ENCODE data around the gene SNRNP48.

DNA sequence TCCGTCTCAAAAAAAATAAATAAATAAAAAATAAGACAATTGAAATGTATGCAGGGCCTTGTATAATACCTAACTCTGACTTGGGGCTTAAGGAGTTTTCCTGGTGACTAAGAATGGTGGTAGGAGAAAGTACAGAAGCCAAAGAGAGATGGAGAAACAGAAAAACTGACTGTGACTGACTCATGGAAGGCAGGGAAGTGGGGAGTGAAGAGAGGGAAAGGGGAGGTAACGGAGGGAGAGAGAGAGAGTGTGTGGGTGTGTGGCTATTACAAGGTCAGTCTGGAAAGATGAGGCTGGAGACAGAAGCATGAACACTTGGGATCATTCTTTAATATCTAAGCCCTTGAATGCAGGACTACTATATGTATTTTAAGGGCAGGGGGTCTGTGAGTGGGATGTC lies 38.5 kb downstream of the SNRNP48 start:
- TF ChIP-seq RFX5 (IDR thresholded peaks at IDR 0.05; ENCODE audit: low read depth, low read length) (no peak), SMC3 (IDR thresholded peaks at IDR 0.05; ENCODE audit: low read depth, low read length) (no peak)
- TF ChIP-seq, protein P1, sequence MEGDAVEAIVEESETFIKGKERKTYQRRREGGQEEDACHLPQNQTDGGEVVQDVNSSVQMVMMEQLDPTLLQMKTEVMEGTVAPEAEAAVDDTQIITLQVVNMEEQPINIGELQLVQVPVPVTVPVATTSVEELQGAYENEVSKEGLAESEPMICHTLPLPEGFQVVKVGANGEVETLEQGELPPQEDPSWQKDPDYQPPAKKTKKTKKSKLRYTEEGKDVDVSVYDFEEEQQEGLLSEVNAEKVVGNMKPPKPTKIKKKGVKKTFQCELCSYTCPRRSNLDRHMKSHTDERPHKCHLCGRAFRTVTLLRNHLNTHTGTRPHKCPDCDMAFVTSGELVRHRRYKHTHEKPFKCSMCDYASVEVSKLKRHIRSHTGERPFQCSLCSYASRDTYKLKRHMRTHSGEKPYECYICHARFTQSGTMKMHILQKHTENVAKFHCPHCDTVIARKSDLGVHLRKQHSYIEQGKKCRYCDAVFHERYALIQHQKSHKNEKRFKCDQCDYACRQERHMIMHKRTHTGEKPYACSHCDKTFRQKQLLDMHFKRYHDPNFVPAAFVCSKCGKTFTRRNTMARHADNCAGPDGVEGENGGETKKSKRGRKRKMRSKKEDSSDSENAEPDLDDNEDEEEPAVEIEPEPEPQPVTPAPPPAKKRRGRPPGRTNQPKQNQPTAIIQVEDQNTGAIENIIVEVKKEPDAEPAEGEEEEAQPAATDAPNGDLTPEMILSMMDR (conservative IDR thresholded peaks at IDR 0.05; ENCODE audit: low read depth, low read length): no peak
- TF ChIP-seq, protein P2, sequence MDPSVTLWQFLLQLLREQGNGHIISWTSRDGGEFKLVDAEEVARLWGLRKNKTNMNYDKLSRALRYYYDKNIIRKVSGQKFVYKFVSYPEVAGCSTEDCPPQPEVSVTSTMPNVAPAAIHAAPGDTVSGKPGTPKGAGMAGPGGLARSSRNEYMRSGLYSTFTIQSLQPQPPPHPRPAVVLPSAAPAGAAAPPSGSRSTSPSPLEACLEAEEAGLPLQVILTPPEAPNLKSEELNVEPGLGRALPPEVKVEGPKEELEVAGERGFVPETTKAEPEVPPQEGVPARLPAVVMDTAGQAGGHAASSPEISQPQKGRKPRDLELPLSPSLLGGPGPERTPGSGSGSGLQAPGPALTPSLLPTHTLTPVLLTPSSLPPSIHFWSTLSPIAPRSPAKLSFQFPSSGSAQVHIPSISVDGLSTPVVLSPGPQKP (IDR thresholded peaks at IDR 0.05; ENCODE audit: borderline replicate concordance, low read depth, low read length): no peak
- TF ChIP-seq, protein P3, sequence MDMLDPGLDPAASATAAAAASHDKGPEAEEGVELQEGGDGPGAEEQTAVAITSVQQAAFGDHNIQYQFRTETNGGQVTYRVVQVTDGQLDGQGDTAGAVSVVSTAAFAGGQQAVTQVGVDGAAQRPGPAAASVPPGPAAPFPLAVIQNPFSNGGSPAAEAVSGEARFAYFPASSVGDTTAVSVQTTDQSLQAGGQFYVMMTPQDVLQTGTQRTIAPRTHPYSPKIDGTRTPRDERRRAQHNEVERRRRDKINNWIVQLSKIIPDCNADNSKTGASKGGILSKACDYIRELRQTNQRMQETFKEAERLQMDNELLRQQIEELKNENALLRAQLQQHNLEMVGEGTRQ (IDR thresholded peaks at IDR 0.05; ENCODE audit: low read depth, low read length): no peak
